PC-3 (cell line): ENCODE data around the gene SLC6A7. TPM values are rescaled to one million over a fixed set of nuclear protein-coding genes. Genes with fewer than 3 reads are reported as not detected.

Source experiments
- ATAC-seq: fragments of 200-7000 bp; cut with Tn5 transposase; 2 replicates; pipeline ENCODE4 v1.9.1; 2020; ENCODE audit warnings: mild to moderate bottlenecking, moderate library complexity
- BruUV-seq: library from RNA; stranded (reverse); fragments of 400-500 nt; replicated peaks from 2 replicates; lab custom pipeline; 2021; lab: Mats Ljungman, UMichigan
- CTCF ChIA-PET: fragments of 300-600 bp; sonication (Branson Sonifier 250); formaldehyde crosslinking; loops from one replicate; lab custom pipeline; 2022; ENCODE audit warnings: antibody characterized with exemption; lab: Charles Lee
- POLR2A ChIA-PET: fragments of 300-600 bp; sonication (Branson Sonifier 250); formaldehyde crosslinking; loops from one replicate; lab custom pipeline; 2022; ENCODE audit warnings: antibody characterized with exemption; ENCODE audit not compliant: unreplicated experiment; lab: Charles Lee
- DNase-seq: peaks from one replicate; pipeline ENCODE4 v3.0.0-alpha.2; 2015
- H2AFZ ChIP-seq: fragments of 300-600 bp; sonication (generic); 2 replicates; pipeline ENCODE4 v1.6.0; 2016; ENCODE audit warnings: antibody characterized with exemption, low read length
- H3F3A ChIP-seq: fragments of 300-600 bp; sonication (generic); one replicate; pipeline ENCODE4 v1.6.0; 2017; ENCODE audit warnings: antibody characterized with exemption, low read length, control low read depth, mild to moderate bottlenecking; ENCODE audit not compliant: unreplicated experiment
- H3K27ac ChIP-seq: fragments of 300-600 bp; sonication (generic); 2 replicates; pipeline ENCODE4 v1.5.1; 2016; ENCODE audit warnings: mild to moderate bottlenecking, low read length
- H3K27me3 ChIP-seq: fragments of 300-600 bp; sonication (generic); 2 replicates; pipeline ENCODE4 v1.6.1; 2016; ENCODE audit warnings: low read length, mixed read lengths
- H3K36me3 ChIP-seq: fragments of 300-600 bp; sonication (generic); 2 replicates; pipeline ENCODE4 v1.6.1; 2016; ENCODE audit warnings: low read depth, mixed run types, low read length, mixed read lengths
- H3K4me1 ChIP-seq: fragments of 300-600 bp; sonication (generic); 2 replicates; pipeline ENCODE4 v1.5.1; 2016; ENCODE audit warnings: low read length; ENCODE audit not compliant: insufficient read depth
- H3K4me2 ChIP-seq: fragments of 300-600 bp; sonication (generic); 2 replicates; pipeline ENCODE4 v1.6.0; 2016; ENCODE audit warnings: low read length
- H3K4me3 ChIP-seq: fragments of 300-600 bp; sonication (generic); 2 replicates; pipeline ENCODE4 v1.5.1; 2016; ENCODE audit warnings: mild to moderate bottlenecking, low read length, mixed read lengths
- H3K79me2 ChIP-seq: fragments of 300-600 bp; sonication (generic); 2 replicates; pipeline ENCODE4 v1.6.1; 2017; ENCODE audit warnings: low read length, mixed read lengths
- H3K9ac ChIP-seq: fragments of 300-600 bp; sonication (generic); 2 replicates; pipeline ENCODE4 v1.6.0; 2016; ENCODE audit warnings: mild to moderate bottlenecking, low read length
- H3K9me2 ChIP-seq: fragments of 300-600 bp; sonication (generic); replicated peaks from 2 replicates; pipeline ENCODE4 v1.6.1; 2016; ENCODE audit warnings: mixed run types, low read length, mixed read lengths
- H3K9me3 ChIP-seq: fragments of 300-600 bp; sonication (generic); 2 replicates; pipeline ENCODE4 v1.6.1; 2016; ENCODE audit warnings: low read length, mixed read lengths
- H4K20me1 ChIP-seq: fragments of 300-600 bp; sonication (generic); 2 replicates; pipeline ENCODE4 v1.6.1; 2016; ENCODE audit warnings: low read length, mixed read lengths
- EZH2 ChIP-seq: fragments of 300-600 bp; sonication (generic); IDR thresholded peaks from one replicate; pipeline ENCODE4 v1.6.1; 2017; ENCODE audit warnings: antibody characterized with exemption, mild to moderate bottlenecking, low read length; ENCODE audit not compliant: unreplicated experiment
- EZH2phosphoT487 ChIP-seq: fragments of 300-600 bp; sonication (generic); IDR thresholded peaks from 2 replicates; pipeline ENCODE4 v1.6.1; 2018; ENCODE audit warnings: mild to moderate bottlenecking, antibody characterized with exemption, low read length, borderline replicate concordance
- intact Hi-C: fragments of 100-400 bp; cut with micrococcal nuclease; formaldehyde crosslinking; loops from 2 replicates; pipeline ENCODE4 v1.9.0; 2023
- total RNA-seq: library from RNA; depleted of rRNA; stranded (reverse); fragments of >200 nt; gene quantifications from 2 replicates; pipeline ENCODE4 v1.2.3, GENCODE V29; 2014
- TF ChIP-seq, protein P1 (sequence below): fragments of 300-600 bp; sonication (generic); conservative IDR thresholded peaks from 2 replicates; pipeline ENCODE4 v1.5.1; 2017; ENCODE audit warnings: antibody characterized with exemption, low read depth, mild to moderate bottlenecking, low read length

SLC6A7 gene
- total RNA-seq, 1 experiment from 2014 or later = 0.29 TPM

DNA sequence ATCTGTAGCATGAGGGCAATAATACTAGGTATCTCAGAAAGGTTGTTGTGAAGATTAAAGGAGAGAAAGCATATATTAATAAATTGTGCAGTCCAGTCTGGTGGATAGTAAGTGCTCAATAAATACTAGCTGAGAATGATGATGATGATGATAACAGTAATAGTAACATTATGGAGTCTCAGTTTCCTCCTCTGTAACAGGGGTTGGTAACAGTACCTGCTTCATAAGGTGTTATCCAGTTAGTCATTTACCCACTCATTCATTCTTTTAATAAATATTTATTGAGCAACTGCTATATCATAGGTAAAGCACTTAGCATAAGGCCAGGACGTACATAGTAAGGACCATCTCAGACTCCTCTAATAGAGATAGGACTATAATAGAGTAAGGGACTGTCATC is 7.6 kb downstream of the SLC6A7 start:
- CTCF ChIA-PET = no interaction called here
- H3K27me3 ChIP-seq = peaks cover 18% of the 10 kb centered on the region
- POLR2A ChIA-PET = no interaction called here

DNA sequence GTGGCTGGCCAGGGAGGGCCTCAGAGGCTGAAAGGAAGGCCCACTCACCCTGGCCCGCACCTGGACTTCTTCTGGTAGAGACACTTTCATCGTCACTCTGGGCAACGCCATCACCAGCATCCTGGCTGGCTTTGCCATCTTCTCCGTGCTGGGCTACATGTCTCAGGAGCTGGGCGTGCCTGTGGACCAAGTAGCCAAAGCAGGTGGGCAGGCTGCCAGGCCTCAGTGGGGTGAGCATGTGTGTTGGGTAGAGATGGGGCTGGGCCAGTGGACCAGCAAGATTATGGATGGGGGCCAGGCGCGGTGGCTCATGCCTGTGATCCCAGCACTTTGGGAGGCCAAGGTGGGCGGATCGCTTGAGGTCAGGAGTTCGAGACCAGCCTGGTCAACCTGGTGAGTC is 12.6 kb downstream of the SLC6A7 start:
- Histone ChIP-seq H3K27ac (no peak overlapping the region), H3K9ac (no peak overlapping the region), H3K36me3 (no peaks in the 10 kb centered on the region), H3K4me3 (no peak overlapping the region), H3K9me3 (no peaks in the 10 kb centered on the region), H3K4me1 (no peaks in the 10 kb centered on the region), H3K79me2 (no peaks in the 10 kb centered on the region), H3K27me3 (peaks cover 18% of the 10 kb centered on the region), H3F3A (no peaks in the 10 kb centered on the region), H2AFZ (no peak overlapping the region), H4K20me1 (no peaks in the 10 kb centered on the region), H3K4me2 (no peak overlapping the region), H3K9me2 (no peaks in the 10 kb centered on the region)
- intact Hi-C loops = no loop called here
- BruUV-seq = no TSS peak
- ChIA-PET CTCF (no interaction called here), POLR2A (no interaction called here)
- ATAC-seq (no peak), DNase-seq (no peak)
- TF ChIP-seq EZH2phosphoT487 = no peak
- TF ChIP-seq, protein P1, sequence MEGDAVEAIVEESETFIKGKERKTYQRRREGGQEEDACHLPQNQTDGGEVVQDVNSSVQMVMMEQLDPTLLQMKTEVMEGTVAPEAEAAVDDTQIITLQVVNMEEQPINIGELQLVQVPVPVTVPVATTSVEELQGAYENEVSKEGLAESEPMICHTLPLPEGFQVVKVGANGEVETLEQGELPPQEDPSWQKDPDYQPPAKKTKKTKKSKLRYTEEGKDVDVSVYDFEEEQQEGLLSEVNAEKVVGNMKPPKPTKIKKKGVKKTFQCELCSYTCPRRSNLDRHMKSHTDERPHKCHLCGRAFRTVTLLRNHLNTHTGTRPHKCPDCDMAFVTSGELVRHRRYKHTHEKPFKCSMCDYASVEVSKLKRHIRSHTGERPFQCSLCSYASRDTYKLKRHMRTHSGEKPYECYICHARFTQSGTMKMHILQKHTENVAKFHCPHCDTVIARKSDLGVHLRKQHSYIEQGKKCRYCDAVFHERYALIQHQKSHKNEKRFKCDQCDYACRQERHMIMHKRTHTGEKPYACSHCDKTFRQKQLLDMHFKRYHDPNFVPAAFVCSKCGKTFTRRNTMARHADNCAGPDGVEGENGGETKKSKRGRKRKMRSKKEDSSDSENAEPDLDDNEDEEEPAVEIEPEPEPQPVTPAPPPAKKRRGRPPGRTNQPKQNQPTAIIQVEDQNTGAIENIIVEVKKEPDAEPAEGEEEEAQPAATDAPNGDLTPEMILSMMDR = no peak
- TF ChIP-seq EZH2 = no peak

More for the DNA sequence above, 7.6 kb downstream of the SLC6A7 start:
- Histone ChIP-seq H3K9me3 (no peaks in the 10 kb centered on the region), H4K20me1 (no peaks in the 10 kb centered on the region), H3K9me2 (no peaks in the 10 kb centered on the region), H3K27ac (no peak overlapping the region), H3K4me1 (no peaks in the 10 kb centered on the region), H3K36me3 (no peaks in the 10 kb centered on the region), H3F3A (no peaks in the 10 kb centered on the region), H3K9ac (no peak overlapping the region), H2AFZ (no peak overlapping the region), H3K79me2 (no peaks in the 10 kb centered on the region), H3K4me3 (no peak overlapping the region), H3K4me2 (no peak overlapping the region)
- DNase-seq (no peak), ATAC-seq (no peak)
- intact Hi-C loops = no loop called here
- TF ChIP-seq, protein P1 = no peak
- TF ChIP-seq EZH2phosphoT487 (no peak), EZH2 (no peak)
- BruUV-seq = no TSS peak

DNA sequence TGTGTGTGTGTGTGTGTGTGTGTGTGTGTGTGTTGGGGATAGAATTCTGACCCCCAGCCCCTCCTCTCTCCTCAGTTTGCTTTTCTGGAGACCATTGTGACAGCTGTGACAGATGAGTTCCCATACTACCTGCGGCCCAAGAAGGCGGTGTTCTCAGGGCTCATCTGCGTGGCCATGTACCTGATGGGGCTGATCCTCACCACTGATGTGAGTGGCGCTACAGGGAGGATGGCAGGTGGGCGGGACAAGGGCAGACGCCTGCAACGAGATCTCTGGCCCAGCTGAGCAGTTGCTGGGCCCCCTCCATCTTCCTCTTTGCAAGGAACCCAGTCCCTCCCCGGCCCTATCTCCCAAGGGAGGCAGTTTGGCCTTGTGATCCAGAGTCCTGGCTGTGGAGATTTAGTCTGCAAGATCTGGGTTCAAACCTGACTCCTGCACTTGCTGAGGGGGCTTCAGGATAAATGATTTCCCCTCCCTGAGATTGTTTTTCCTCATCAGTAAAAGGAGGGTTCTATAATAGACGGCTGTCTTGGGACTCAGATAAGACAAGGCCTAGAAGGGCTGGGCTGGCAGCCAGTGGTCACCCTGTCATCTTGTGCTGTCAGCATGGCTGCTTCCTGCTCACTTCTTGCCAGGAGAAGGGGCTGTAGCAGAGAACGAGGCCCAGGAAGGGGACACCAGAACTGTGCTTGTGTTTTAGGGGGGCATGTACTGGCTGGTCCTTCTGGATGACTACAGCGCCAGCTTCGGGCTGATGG is 14.1 kb downstream of the SLC6A7 start:
- intact Hi-C loops = no loop called here
- no peak overlapping the region for H3K27ac ChIP-seq
- no peaks in the 10 kb centered on the region for H3K36me3 ChIP-seq
- H3K9me2 ChIP-seq = no peaks in the 10 kb centered on the region
- H3K4me2 ChIP-seq = no peak overlapping the region
- H3K4me1 ChIP-seq = peaks cover 10% of the 10 kb centered on the region
- H3F3A ChIP-seq = no peaks in the 10 kb centered on the region
- H3K9ac ChIP-seq = no peak overlapping the region
- H3K9me3 ChIP-seq = no peaks in the 10 kb centered on the region
- no peaks in the 10 kb centered on the region for H3K79me2 ChIP-seq
- ChIA-PET CTCF (no interaction called here), POLR2A (no interaction called here)
- peaks cover 14% of the 10 kb centered on the region for H3K27me3 ChIP-seq
- no peak for ATAC-seq
- no peak overlapping the region for H2AFZ ChIP-seq
- DNase-seq = no peak
- H3K4me3 ChIP-seq = no peak overlapping the region
- TF ChIP-seq EZH2 = no peak
- TF ChIP-seq, protein P1 = no peak
- no peak for TF ChIP-seq EZH2phosphoT487
- no TSS peak for BruUV-seq
- no peaks in the 10 kb centered on the region for H4K20me1 ChIP-seq
